Loucy (cell line): ENCODE data around the gene DNMT3B.

Experiments used
- H2AFZ ChIP-seq: fragments of 200-600 bp; sonication (generic); 2 replicates; pipeline ENCODE4 v1.6.0; 2016; ENCODE audit warnings: antibody characterized with exemption, mild to moderate bottlenecking, low read length, moderate library complexity
- H3F3A ChIP-seq: fragments of 200-600 bp; 2 replicates; pipeline ENCODE4 v1.6.0; 2016; ENCODE audit warnings: antibody characterized with exemption, low read depth, mild to moderate bottlenecking
- H3K27me3 ChIP-seq: fragments of 200-600 bp; sonication (generic); 2 replicates; pipeline ENCODE4 v1.6.1; 2014; ENCODE audit warnings: low read length, mild to moderate bottlenecking; ENCODE audit not compliant: insufficient read depth, poor library complexity, severe bottlenecking
- H3K36me3 ChIP-seq: fragments of 200-600 bp; sonication (generic); 2 replicates; pipeline ENCODE4 v1.6.1; 2016; ENCODE audit warnings: low read length; ENCODE audit not compliant: insufficient read depth
- H3K4me1 ChIP-seq: fragments of 200-600 bp; sonication (generic); 2 replicates; pipeline ENCODE4 v1.5.1; 2014; ENCODE audit warnings: low read length, mild to moderate bottlenecking; ENCODE audit not compliant: insufficient read depth, poor library complexity, severe bottlenecking
- H3K4me2 ChIP-seq: fragments of 200-600 bp; sonication (generic); 2 replicates; pipeline ENCODE4 v1.6.0; 2014; ENCODE audit warnings: antibody characterized with exemption, low read length, low read depth, mild to moderate bottlenecking; ENCODE audit not compliant: poor library complexity, severe bottlenecking
- H3K4me3 ChIP-seq: fragments of 200-600 bp; sonication (generic); 2 replicates; pipeline ENCODE4 v1.5.1; 2014; ENCODE audit warnings: low read length, mild to moderate bottlenecking, mixed read lengths; ENCODE audit not compliant: poor library complexity, severe bottlenecking
- H3K79me2 ChIP-seq: fragments of 200-600 bp; sonication (generic); 2 replicates; pipeline ENCODE4 v1.6.1; 2014; ENCODE audit warnings: low read length; ENCODE audit not compliant: insufficient read depth
- H3K9ac ChIP-seq: fragments of 200-600 bp; sonication (generic); 2 replicates; pipeline ENCODE4 v1.6.0; 2014; ENCODE audit warnings: mild to moderate bottlenecking, low read depth, low read length, moderate library complexity; ENCODE audit not compliant: poor library complexity, severe bottlenecking
- H3K9me2 ChIP-seq: fragments of 200-600 bp; sonication (generic); replicated peaks from 2 replicates; pipeline ENCODE4 v1.6.1; 2016; ENCODE audit warnings: low read depth, low read length, mixed read lengths
- H3K9me3 ChIP-seq: fragments of 200-600 bp; sonication (generic); 2 replicates; pipeline ENCODE4 v1.6.1; 2014; ENCODE audit warnings: mild to moderate bottlenecking, antibody characterized with exemption, low read length, low read depth; ENCODE audit not compliant: insufficient read depth
- H4K20me1 ChIP-seq: fragments of 200-600 bp; sonication (generic); 2 replicates; pipeline ENCODE4 v1.6.0; 2014; ENCODE audit warnings: antibody characterized with exemption, low read length, mild to moderate bottlenecking; ENCODE audit not compliant: insufficient read depth, poor library complexity, severe bottlenecking
- EZH2phosphoT487 ChIP-seq: fragments of 200-600 bp; IDR thresholded peaks from 2 replicates; pipeline ENCODE4 v1.6.1; 2018; ENCODE audit warnings: antibody characterized with exemption, mild to moderate bottlenecking, moderate library complexity, borderline replicate concordance
- TF ChIP-seq, protein P1 (sequence below): fragments of 200-600 bp; sonication (generic); conservative IDR thresholded peaks from 2 replicates; pipeline ENCODE4 v1.5.1; 2014; ENCODE audit warnings: mild to moderate bottlenecking, antibody characterized with exemption, low read length

Gene DNMT3B

GRCh38 chr20:32820698-32821377, 58.7 kb downstream of the DNMT3B start:
- Histone ChIP-seq H2AFZ (no peak overlapping the region), H3K79me2 (peaks cover 60% of the 10 kb centered on the region), H3K9ac (peak overlapping the region; percentile 89), H3K36me3 (peaks cover 2% of the 10 kb centered on the region; the same call in 1 of the 2 replicates), H4K20me1 (peaks cover 57% of the 10 kb centered on the region), H3K9me2 (no peaks in the 10 kb centered on the region), H3K4me2 (peak overlapping the region; percentile 78), H3K4me3 (peak overlapping the region; percentile 97), H3K27me3 (peaks cover 4% of the 10 kb centered on the region), H3F3A (no peaks in the 10 kb centered on the region), H3K9me3 (no peaks in the 10 kb centered on the region), H3K4me1 (peaks cover 36% of the 10 kb centered on the region)
- TF ChIP-seq, protein P1, sequence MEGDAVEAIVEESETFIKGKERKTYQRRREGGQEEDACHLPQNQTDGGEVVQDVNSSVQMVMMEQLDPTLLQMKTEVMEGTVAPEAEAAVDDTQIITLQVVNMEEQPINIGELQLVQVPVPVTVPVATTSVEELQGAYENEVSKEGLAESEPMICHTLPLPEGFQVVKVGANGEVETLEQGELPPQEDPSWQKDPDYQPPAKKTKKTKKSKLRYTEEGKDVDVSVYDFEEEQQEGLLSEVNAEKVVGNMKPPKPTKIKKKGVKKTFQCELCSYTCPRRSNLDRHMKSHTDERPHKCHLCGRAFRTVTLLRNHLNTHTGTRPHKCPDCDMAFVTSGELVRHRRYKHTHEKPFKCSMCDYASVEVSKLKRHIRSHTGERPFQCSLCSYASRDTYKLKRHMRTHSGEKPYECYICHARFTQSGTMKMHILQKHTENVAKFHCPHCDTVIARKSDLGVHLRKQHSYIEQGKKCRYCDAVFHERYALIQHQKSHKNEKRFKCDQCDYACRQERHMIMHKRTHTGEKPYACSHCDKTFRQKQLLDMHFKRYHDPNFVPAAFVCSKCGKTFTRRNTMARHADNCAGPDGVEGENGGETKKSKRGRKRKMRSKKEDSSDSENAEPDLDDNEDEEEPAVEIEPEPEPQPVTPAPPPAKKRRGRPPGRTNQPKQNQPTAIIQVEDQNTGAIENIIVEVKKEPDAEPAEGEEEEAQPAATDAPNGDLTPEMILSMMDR = no peak; the same call in 1 of the 2 replicates
- TF ChIP-seq EZH2phosphoT487 = no peak

DNA sequence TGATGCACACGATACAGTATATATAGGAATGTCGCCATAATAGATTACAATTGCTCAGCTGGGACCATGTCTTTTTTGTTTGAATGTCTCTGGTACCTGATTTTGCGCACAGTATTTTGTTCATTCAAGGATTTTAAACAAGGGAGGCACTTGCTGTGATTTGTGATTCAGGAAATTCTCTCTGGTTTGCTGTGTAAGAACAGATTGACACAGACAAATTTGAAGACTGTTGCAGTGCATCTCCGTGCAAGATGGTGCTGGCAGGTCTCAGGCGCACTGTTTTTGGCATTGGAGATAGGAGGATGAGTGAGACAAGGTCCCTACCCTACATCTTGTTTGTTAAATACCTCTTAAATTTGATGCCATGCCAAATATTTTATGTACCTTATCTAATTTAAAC, 60.0 kb downstream of the DNMT3B start:
- Histone ChIP-seq H3F3A (no peaks in the 10 kb centered on the region), H3K36me3 (peaks cover 13% of the 10 kb centered on the region; the same call in 1 of the 2 replicates), H3K4me2 (peak overlapping the region; percentile 78), H3K4me3 (peak overlapping the region; percentile 97), H3K4me1 (peaks cover 36% of the 10 kb centered on the region), H2AFZ (no peak overlapping the region), H3K27me3 (peaks cover 4% of the 10 kb centered on the region), H3K9me2 (no peaks in the 10 kb centered on the region), H3K9ac (peak overlapping the region; percentile 89), H4K20me1 (peaks cover 57% of the 10 kb centered on the region), H3K9me3 (no peaks in the 10 kb centered on the region), H3K79me2 (peaks cover 70% of the 10 kb centered on the region)
- TF ChIP-seq EZH2phosphoT487 = no peak
- TF ChIP-seq, protein P1 = no peak

- H3K9ac ChIP-seq = peak overlapping the region; percentile 89
Measured at GRCh38 chr20:32823078-32823477, 60.9 kb downstream of the DNMT3B start.

More at GRCh38 chr20:32823078-32823477, 60.9 kb downstream of the DNMT3B start:
- H3K9me2 ChIP-seq = no peaks in the 10 kb centered on the region
- H3K27me3 ChIP-seq = peaks cover 4% of the 10 kb centered on the region
- H3K9me3 ChIP-seq = no peaks in the 10 kb centered on the region
- peaks cover 60% of the 10 kb centered on the region for H4K20me1 ChIP-seq
- H3K4me1 ChIP-seq = peaks cover 39% of the 10 kb centered on the region
- H3K36me3 ChIP-seq = peaks cover 22% of the 10 kb centered on the region; the same call in 1 of the 2 replicates
- H3F3A ChIP-seq = no peaks in the 10 kb centered on the region
- TF ChIP-seq EZH2phosphoT487 = no peak
- TF ChIP-seq, protein P1 = peak; percentile 8; the same call in 1 of the 2 replicates
- peak overlapping the region; percentile 78 for H3K4me2 ChIP-seq
- H3K79me2 ChIP-seq = peaks cover 78% of the 10 kb centered on the region
- H3K4me3 ChIP-seq = peak overlapping the region; percentile 97
- H2AFZ ChIP-seq = no peak overlapping the region
